Hepatocyte (in vitro differentiated cells): ENCODE data around the gene LSR.

ENCODE experiments used
- CTCF ChIP-seq: fragments of 200-600 bp; sonication (generic); IDR thresholded peaks from 2 replicates; pipeline ENCODE4 v1.5.1; 2016; ENCODE audit warnings: antibody characterized with exemption, mild to moderate bottlenecking; ENCODE audit not compliant: poor library complexity
- EZH2 ChIP-seq: fragments of 200-600 bp; sonication (generic); IDR thresholded peaks from 2 replicates; pipeline ENCODE4 v1.6.1; 2016; ENCODE audit warnings: antibody characterized with exemption, mild to moderate bottlenecking, borderline replicate concordance

GRCh38 chr19:35294328-35294727, 45.5 kb downstream of the LSR start:
- TF ChIP-seq CTCF = no peak
- no peak for TF ChIP-seq EZH2
